Measurements from ENCODE around the gene NSUN4.
A peak's percentile ranks its signal among the peaks of the same experiment; 100 is the strongest.
"Not testable (repeated sequence)": the region's sequence is repeated elsewhere in the genome, so short reads cannot be mapped to it uniquely, and the experiment has no call there.

NSUN4 gene

DNA sequence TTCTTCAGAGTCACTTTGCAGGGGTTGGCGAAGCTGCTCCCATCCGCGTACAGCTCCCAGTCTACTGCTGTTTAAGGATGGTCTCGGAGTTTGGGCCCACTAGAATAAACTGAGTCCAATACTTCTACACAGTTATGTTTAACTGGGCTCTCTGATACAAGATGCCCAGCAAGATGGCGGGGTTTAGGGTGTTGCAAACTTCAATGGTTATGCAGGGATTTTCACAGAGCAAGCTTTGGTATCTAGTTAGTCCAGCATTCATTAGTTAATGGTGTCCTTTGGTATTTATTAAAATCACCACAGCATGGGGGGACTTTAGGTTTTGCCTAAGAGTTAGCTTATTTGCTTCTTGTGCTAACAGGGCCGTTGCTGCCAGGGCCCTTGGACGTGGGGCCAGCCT, 12.4 kb upstream of the NSUN4 start:
- DNase-seq (ENCODE audit: low spot score), result not testable (repeated sequence)

- DNase-seq (ENCODE audit: low spot score), result not testable (repeated sequence)
These were observed 10.8 kb upstream of the NSUN4 start for GRCh38 chr1:46329807-46330206.

- not testable (repeated sequence) for DNase-seq (ENCODE audit: low spot score)
These were observed 10.2 kb upstream of the NSUN4 start for GRCh38 chr1:46330381-46330780.

DNA sequence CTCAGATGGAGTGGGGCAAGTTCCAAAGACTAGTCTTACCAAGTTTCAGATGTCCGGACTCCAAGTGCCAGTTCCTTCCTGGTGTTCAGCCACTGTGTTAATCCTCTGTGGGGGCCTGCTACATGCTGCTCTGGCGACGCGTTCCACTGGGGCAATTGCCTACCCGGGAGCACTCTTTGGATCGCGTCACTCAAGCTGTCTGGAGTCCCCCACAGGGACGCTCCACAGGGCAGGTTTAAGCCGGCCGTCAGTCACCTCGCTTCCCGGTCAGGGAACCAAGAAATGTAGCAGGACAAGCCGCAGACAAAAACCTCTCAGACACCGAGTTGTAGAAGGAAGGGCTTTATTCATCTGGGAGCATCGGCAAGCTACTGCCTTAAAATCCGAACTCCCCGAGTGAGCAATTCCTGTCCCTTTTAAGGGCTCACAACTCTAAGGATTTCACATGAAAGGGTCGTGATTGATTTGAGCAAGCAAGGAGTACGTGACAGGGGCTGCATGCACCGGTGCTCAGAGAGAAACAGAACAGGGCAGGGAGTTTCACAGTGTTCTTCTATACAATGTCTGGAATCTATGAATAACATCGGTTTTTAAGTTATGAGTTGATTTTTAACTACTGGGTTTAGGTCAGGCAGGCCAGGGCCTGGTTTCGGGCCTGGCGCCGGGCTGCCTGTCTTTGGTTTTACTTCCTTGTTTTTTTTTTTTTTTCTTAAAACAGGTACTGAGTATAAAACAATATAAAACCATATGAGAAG, 8.6 kb upstream of the NSUN4 start:
- DNase-seq (ENCODE audit: low spot score), result not testable (repeated sequence)

GRCh38 chr1:46333300-46334029, 7.1 kb upstream of the NSUN4 start:
- peak; percentile 50 for DNase-seq (ENCODE audit: low spot score)

DNA sequence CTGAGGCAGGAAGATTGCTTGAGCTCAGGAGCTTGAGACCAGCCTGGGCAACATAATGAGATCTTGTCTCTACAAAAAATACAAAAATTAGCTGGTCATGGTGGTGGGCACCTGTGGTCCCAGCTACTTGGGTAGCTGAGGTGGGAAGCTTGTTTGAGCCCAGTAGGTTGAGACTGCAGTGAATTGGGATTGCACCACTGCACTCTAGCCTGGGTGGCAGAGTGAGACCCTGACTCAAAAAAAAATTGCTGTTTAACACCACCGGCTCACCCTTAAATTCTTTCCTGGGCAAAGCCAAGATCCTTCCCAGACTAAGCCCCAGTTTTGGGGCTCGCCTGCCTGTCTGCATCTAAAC, 6.6 kb upstream of the NSUN4 start:
- DNase-seq (ENCODE audit: low spot score), result no peak

GRCh38 chr1:46335081-46335480, 5.5 kb upstream of the NSUN4 start:
- DNase-seq (ENCODE audit: low spot score), result no peak

DNA sequence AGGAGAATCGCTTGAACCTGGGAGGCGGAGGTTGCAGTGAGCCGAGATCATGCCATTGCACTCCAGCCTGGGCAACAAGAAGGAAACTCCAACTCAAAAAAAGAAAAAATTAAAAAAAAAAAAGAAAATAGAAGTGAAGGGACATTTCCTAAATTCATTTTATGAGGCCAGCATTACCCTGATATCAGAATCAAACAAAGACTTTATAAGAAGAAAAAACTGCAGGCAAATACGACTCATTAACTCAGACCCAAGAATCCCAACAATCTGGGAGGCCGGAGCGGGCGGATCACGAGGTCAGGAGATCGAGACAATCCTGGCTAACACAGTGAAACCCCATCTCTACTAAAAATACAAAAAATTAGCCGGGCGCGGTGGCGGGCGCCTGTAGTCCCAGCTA, 3.2 kb upstream of the NSUN4 start:
- DNase-seq (ENCODE audit: low spot score), result not testable (repeated sequence)

DNA sequence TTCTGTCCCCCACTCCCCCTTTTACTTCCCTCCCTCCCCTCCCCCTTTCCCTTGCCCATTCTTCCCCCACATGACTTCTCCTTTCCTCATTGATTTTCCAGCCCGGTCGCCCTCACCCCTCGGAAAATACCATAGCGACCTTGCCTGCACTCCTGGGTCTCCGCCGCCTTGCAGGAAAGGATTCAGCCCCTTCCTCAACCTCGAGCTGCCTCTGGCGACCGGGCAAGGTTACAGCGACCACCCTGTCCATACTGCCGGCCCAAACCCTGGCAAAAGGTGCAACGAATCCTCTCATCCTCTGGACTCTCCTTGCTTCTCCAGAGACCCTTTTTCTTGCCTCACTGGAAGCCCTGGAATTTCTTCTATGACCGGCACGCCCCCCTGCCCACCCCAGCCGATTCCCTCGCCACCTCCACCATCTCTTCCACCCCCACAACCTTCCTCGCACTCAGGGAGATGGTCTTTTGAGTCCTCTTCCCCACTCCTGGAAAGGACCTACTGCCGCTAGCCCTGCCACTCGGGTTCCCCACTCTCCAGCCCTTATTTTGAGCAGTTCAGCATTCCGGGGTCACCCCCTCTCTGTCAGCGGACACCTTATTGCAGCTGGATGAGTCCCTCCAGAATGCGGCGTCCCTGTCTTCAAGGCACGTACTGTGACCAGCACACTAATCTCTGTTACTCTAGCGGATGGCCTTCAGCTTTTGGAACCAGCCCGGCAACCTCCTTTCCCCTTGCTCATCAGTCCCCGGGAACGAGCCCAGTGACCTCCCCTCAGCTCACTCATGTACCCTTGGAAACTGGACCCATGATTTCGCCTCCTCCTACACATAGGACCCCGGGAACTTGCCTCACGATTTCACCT, 846 bp downstream of the NSUN4 start:
- DNase-seq (ENCODE audit: low spot score), result no peak

GRCh38 chr1:46342084-46342656, 1.6 kb downstream of the NSUN4 start:
- DNase-seq (ENCODE audit: low spot score), result no peak

GRCh38 chr1:46342677-46343350, 2.2 kb downstream of the NSUN4 start:
- DNase-seq (ENCODE audit: low spot score), result no peak

DNA sequence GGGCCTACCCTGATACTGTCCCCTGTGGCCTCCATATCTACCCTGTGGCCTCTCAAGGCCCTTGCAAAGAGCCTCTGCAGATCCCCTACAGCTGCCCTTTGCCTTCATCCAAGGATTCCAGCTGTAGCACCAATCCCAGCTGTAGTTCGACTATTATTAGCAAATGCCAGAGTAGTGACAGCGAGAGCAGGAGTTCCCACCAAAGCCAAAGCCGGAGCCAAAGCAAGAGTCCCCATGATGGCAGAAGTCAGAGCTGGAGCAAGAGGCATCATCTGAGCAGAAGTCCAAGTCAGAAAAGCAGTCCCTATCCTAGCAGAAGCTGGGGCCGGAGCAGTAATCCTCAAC, 2.7 kb downstream of the NSUN4 start:
- no peak for DNase-seq (ENCODE audit: low spot score)

DNA sequence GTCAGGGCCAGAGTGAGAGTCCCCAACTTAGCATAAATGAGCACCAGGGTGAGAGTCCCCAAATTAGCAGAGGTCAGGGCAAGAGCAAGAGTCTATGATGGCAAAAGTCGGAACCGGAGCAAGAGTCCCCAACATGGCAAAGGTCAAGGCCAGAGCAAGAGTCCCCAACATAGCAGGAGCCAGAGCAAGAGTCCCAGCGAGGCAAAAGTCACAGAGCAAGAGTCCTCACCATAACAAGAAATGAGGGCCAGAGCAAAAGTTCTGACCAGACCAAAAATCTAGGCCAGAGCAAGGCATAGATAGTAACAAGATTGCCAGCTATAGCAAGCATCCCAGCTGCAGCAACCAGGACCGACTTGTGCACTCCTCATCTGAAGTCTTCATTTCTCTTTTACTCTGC, 3.1 kb downstream of the NSUN4 start:
- DNase-seq (ENCODE audit: low spot score), result no peak

- no peak for DNase-seq (ENCODE audit: low spot score)
These were observed 3.9 kb downstream of the NSUN4 start for GRCh38 chr1:46344481-46344880.

GRCh38 chr1:46345281-46345680, 4.7 kb downstream of the NSUN4 start:
- no peak for DNase-seq (ENCODE audit: low spot score)

GRCh38 chr1:46352363-46352762, 11.8 kb downstream of the NSUN4 start:
- DNase-seq (ENCODE audit: low spot score), result no peak

- not testable (repeated sequence) for DNase-seq (ENCODE audit: low spot score)
These were observed 15.3 kb downstream of the NSUN4 start for GRCh38 chr1:46355920-46356319.

GRCh38 chr1:46362158-46362557, 21.6 kb downstream of the NSUN4 start:
- DNase-seq (ENCODE audit: low spot score), result peak; percentile 75

GRCh38 chr1:46363121-46363520, 22.5 kb downstream of the NSUN4 start:
- DNase-seq (ENCODE audit: low spot score), result no peak

DNA sequence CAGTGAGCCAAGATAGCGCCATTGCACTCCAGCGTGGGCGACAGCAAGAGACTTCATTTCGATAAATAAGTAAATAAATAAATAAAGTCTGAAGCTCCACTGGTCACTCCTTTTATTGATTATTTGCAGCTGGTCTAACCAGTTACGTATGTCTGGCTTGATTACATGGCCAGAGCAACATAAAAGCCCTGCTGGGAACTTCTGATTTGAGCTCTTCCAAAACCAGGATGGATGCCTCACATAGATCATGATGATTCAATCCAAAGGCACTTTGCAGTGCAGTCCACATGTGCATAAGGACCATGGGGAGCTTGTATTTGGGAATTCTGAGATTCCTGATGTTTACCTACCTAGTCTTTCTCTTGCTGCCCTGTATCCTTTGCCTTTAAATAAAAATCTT, 24.0 kb downstream of the NSUN4 start:
- DNase-seq (ENCODE audit: low spot score), result no peak

- DNase-seq (ENCODE audit: low spot score), result not testable (repeated sequence)
These were observed 25.2 kb downstream of the NSUN4 start for GRCh38 chr1:46365796-46366195.

DNA sequence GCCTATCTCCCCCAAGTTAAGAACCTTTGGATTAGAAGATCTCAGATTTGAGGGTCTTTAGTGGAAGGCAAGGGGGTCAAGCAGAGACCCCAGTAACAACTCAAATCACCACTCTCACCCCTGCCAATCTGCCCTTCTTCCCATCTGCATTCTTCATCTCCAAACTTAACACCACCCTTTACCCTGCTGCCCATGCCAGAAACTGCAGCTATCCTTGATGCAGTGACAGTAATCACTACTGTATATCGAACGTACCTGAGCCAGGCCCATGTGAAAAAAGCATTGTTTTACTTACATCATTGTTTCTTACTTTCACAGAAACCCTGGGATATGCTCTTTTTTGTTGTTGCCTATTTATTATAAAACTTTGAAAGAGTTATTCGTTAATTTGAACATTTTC, 26.5 kb downstream of the NSUN4 start:
- DNase-seq (ENCODE audit: low spot score), result no peak

Measured in cerebellar cortex (tissue), 1 donor.